ENCODE data around the gene WDR26.
A peak's percentile ranks its signal among the peaks of the same experiment; 100 is the strongest.
"Not testable (repeated sequence)": the region's sequence is repeated elsewhere in the genome, so short reads cannot be mapped to it uniquely, and the experiment has no call there.

Gene WDR26

GRCh38 chr1:224352436-224353085 is 82.0 kb downstream of the WDR26 start:
- 0 out of 2 replicates have a peak, but pooled peaks have one; percentile 21 for TF ChIP-seq ZNF202 (tag by site-specific recombination; IDR thresholded peaks at IDR 0.05; ENCODE audit: borderline replicate concordance)
- ChIA-PET POLR2A (interaction anchor here (1.2 kb wide), 1 partner anchor 82 kb away, joined by 3 read pairs; the partner anchor contains the start of gene WDR26), CTCF (interaction anchor here (0.7 kb wide), 1 partner anchor 19 kb away, joined by 4 read pairs; no protein-coding TSS in a partner anchor)
- not testable (repeated sequence) for H3K4me1 ChIP-seq (ENCODE audit: control insufficient read depth, insufficient read depth, low read length); H3K9me3 ChIP-seq (ENCODE audit: control insufficient read depth, insufficient read depth, low read depth, low read length); H3K36me3 ChIP-seq (ENCODE audit: control insufficient read depth in 2 of 2, insufficient read depth in 1 of 2, low read length in 2 of 2); H3K4me3 ChIP-seq (ENCODE audit: low read depth, low read length); H3K27ac ChIP-seq (ENCODE audit: extremely low read depth, low read depth, low read length)

DNA sequence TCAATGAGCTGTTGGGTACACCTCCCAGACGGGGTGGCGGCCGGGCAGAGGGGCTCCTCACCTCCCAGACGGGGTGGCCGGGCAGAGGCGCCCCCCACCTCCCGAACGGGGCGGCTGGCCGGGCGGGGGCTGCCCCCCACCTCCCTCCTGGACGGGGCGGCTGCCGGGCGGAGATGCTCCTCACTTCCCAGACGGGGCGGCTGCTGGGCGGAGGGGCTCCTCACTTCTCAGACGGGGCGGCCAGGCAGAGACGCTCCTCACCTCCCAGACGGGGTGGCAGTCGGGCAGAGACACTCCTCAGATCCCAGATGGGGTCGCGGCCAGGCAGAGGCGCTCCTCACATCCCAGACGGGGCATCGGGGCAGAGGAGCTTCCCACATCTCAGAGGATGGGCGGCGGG is 84.9 kb downstream of the WDR26 start:
- H3K4me3 ChIP-seq (ENCODE audit: low read depth, low read length); H3K9me3 ChIP-seq (ENCODE audit: control insufficient read depth, insufficient read depth, low read depth, low read length); H3K36me3 ChIP-seq (ENCODE audit: control insufficient read depth in 2 of 2, insufficient read depth in 1 of 2, low read length in 2 of 2); POLR2A ChIA-PET; H3K4me1 ChIP-seq (ENCODE audit: control insufficient read depth, insufficient read depth, low read length); H3K27ac ChIP-seq (ENCODE audit: extremely low read depth, low read depth, low read length); CTCF ChIA-PET: not testable (repeated sequence)

DNA sequence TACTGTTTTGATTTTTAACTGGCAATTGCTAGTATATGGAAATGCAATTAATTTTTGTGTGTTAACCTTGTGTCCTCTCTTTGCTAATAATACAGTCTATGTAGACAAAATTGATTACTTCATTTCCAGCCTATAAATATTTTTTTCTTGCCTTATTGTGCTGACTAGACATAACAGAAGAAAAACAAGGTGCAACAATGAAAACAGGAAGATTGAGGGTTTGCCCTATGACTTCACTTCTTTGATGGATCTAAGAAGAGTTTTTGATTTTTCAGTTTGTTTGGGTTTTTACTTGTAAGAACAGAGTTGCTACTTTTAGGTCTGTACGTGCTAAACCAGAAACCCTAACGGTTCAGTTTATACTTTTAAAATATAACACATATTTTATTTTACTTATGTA is 86.5 kb downstream of the WDR26 start:
- Histone ChIP-seq H3K9me3 (ENCODE audit: control insufficient read depth, insufficient read depth, low read depth, low read length) (no peaks in the 10 kb centered on the region), H3K27ac (ENCODE audit: extremely low read depth, low read depth, low read length) (no peak overlapping the region), H3K4me3 (ENCODE audit: low read depth, low read length) (no peak overlapping the region), H3K36me3 (ENCODE audit: control insufficient read depth in 2 of 2, insufficient read depth in 1 of 2, low read length in 2 of 2) (no peaks in the 10 kb centered on the region), H3K4me1 (ENCODE audit: control insufficient read depth, insufficient read depth, low read length) (no peaks in the 10 kb centered on the region)
- CTCF ChIA-PET: no interaction called here
- POLR2A ChIA-PET: no interaction called here
- TF ChIP-seq WT1 (tag by site-specific recombination; IDR thresholded peaks at IDR 0.05): no peak
- TF ChIP-seq, protein P1, sequence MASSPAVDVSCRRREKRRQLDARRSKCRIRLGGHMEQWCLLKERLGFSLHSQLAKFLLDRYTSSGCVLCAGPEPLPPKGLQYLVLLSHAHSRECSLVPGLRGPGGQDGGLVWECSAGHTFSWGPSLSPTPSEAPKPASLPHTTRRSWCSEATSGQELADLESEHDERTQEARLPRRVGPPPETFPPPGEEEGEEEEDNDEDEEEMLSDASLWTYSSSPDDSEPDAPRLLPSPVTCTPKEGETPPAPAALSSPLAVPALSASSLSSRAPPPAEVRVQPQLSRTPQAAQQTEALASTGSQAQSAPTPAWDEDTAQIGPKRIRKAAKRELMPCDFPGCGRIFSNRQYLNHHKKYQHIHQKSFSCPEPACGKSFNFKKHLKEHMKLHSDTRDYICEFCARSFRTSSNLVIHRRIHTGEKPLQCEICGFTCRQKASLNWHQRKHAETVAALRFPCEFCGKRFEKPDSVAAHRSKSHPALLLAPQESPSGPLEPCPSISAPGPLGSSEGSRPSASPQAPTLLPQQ (tag by site-specific recombination; IDR thresholded peaks at IDR 0.05): no peak
- no peak for TF ChIP-seq PRDM2 (tag by site-specific recombination; IDR thresholded peaks at IDR 0.05; ENCODE audit: borderline replicate concordance)
- no peak for TF ChIP-seq FEZF1 (tag by site-specific recombination; IDR thresholded peaks at IDR 0.05)
- TF ChIP-seq ZNF529 (tag by site-specific recombination; IDR thresholded peaks at IDR 0.05; ENCODE audit: insufficient replicate concordance): no peak
- no peak for TF ChIP-seq KLF17 (tag by site-specific recombination; IDR thresholded peaks at IDR 0.05)
- no peak for TF ChIP-seq ZNF664 (tag by site-specific recombination; IDR thresholded peaks at IDR 0.05)
- TF ChIP-seq ZNF768 (tag by site-specific recombination; IDR thresholded peaks at IDR 0.05): no peak
- no peak for TF ChIP-seq ZSCAN23 (tag by site-specific recombination; IDR thresholded peaks at IDR 0.05)
- no peak for TF ChIP-seq ZNF558 (tag by site-specific recombination; IDR thresholded peaks at IDR 0.05)
- TF ChIP-seq, protein P2, sequence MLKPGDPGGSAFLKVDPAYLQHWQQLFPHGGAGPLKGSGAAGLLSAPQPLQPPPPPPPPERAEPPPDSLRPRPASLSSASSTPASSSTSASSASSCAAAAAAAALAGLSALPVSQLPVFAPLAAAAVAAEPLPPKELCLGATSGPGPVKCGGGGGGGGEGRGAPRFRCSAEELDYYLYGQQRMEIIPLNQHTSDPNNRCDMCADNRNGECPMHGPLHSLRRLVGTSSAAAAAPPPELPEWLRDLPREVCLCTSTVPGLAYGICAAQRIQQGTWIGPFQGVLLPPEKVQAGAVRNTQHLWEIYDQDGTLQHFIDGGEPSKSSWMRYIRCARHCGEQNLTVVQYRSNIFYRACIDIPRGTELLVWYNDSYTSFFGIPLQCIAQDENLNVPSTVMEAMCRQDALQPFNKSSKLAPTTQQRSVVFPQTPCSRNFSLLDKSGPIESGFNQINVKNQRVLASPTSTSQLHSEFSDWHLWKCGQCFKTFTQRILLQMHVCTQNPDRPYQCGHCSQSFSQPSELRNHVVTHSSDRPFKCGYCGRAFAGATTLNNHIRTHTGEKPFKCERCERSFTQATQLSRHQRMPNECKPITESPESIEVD (tag by site-specific recombination; IDR thresholded peaks at IDR 0.05): no peak
- no peak for TF ChIP-seq ZNF560 (tag by site-specific recombination; IDR thresholded peaks at IDR 0.05; ENCODE audit: borderline replicate concordance)
- no peak for TF ChIP-seq ZNF660 (tag by site-specific recombination; IDR thresholded peaks at IDR 0.05)

Measured in HEK293 (cell line).